DND-41 (cell line): ENCODE data around the gene EPHB1.

Source experiments
- CTCF ChIP-seq: IDR thresholded peaks from 2 replicates; pipeline ENCODE4 v1.5.1; 2012; ENCODE audit warnings: borderline replicate concordance, low read length, moderate library complexity, mild to moderate bottlenecking; ENCODE audit not compliant: poor library complexity, severe bottlenecking; ENCODE audit errors: extremely low read depth
- EZH2 ChIP-seq: IDR thresholded peaks from 3 replicates; pipeline ENCODE4 v1.6.1; 2012; ENCODE audit warnings: borderline replicate concordance, low read depth, mild to moderate bottlenecking, moderate library complexity, low read length, inconsistent platforms; ENCODE audit not compliant: severe bottlenecking

DNA sequence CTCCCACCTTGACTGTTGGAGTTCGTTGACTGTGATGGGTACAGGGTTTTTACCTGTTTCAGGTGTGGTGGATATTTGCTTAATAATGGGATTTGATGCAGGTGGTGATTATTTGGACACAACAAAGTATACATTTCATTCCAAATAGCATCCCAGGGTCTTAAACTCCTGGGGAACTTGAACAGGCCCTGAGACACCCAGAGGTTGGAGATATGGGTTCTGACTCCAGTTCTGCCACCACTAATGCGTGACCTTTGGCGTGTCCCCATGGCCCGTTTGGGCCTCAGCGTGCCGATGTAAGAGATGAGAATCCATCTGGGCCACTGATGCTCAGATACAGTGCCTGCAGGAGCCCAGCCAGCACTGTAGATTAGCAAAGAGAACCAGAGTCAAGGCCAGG is 264.5 kb downstream of the EPHB1 start:
- TF ChIP-seq CTCF (no peak), EZH2 (no peak)
